Activated CD4-positive, alpha-beta memory T cell treated with anti-CD3 and anti-CD28 coated beads for 36 hours (primary cell): ENCODE measurements around the gene PTPRN2. TPM values are rescaled to one million over a fixed set of nuclear protein-coding genes. Genes with fewer than 3 reads are reported as not detected.

ENCODE experiments used
- CTCF ChIA-PET: fragments of 350-600 bp; sonication (Branson Sonifier 250); formaldehyde crosslinking; loops from one replicate; lab custom pipeline; 2021; ENCODE audit warnings: antibody characterized with exemption, inconsistent platforms; lab: Charles Lee
- POLR2A ChIA-PET: fragments of 350-600 bp; sonication (Branson Sonifier 250); formaldehyde crosslinking; loops from one replicate; lab custom pipeline; 2021; ENCODE audit warnings: antibody characterized with exemption; lab: Charles Lee
- DNase-seq: peaks from one replicate; pipeline ENCODE4 v3.0.0-alpha.2; 2020
- H3K27ac Mint-ChIP-seq: one replicate; pipeline ENCODE4 v1.8.0; 2021; ENCODE audit warnings: mixed read lengths
- H3K27me3 Mint-ChIP-seq: one replicate; pipeline ENCODE4 v1.8.0; 2021; ENCODE audit warnings: mixed read lengths
- H3K36me3 Mint-ChIP-seq: one replicate; pipeline ENCODE4 v1.8.0; 2021; ENCODE audit warnings: mixed read lengths
- H3K4me1 Mint-ChIP-seq: one replicate; pipeline ENCODE4 v1.8.0; 2021; ENCODE audit warnings: low read depth, mixed read lengths
- H3K4me3 Mint-ChIP-seq: one replicate; pipeline ENCODE4 v1.8.0; 2021; ENCODE audit warnings: mild to moderate bottlenecking, mixed read lengths
- H3K9me3 Mint-ChIP-seq: one replicate; pipeline ENCODE4 v1.8.0; 2021; ENCODE audit warnings: mixed read lengths
- intact Hi-C: fragments of 100-400 bp; cut with micrococcal nuclease; formaldehyde crosslinking; loops from one replicate; pipeline ENCODE4 v1.15.1; 2023
- total RNA-seq, 2 experiments: library from RNA; stranded (reverse); gene quantifications; one replicate each; pipeline ENCODE4 v1.2.3, GENCODE V29; 2021

The PTPRN2 gene
- total RNA-seq, 2 experiments from 2014 or later, result 0.51 to 0.64 TPM

DNA sequence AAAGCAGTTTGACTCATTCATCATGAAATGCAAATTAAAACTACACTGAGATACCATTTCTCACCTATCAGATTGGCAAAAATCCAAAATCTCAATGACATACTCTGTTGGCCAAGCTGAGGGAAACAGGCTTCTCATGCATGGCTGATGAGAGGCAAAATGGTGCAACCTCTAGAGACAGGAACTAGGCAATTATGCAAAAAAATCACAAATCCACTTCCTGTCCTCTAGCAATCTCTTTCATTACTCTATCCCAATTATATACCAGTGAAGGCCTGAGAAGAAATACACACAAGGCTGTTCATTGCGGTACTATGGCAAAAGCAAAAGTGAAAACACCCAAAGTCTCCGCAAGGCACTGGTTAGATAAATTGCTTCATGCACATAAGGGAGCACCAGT, 25.9 kb upstream of the PTPRN2 start:
- intact Hi-C loops, result no loop called here

DNA sequence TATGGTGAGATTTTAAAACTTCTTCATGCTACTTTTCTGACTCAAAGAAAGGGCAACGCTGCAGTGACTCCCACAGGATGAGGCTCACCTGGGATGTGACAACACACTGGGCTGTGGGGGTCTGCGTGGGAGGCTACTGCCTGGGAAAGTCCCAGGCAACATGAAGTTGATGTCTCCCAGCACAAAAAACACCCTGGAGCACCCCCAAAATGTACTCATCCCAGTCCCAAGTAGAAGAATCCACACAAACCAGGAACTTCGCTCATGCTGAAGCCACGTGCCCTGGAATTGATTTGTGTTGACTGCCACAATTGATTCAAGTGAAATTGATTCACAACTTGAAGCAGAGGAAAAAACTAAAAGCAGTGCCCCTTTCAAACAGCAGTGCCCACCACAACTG, 24.9 kb upstream of the PTPRN2 start:
- H3K4me1 Mint-ChIP-seq, result peaks cover 11% of the 10 kb centered on the region
- POLR2A ChIA-PET, result interaction anchor here (0.9 kb wide), 1 partner anchor 43 kb away, joined by 3 read pairs; no protein-coding TSS in a partner anchor
- intact Hi-C loops, result no loop called here
- no peak for DNase-seq
- H3K36me3 Mint-ChIP-seq, result peaks cover 10% of the 10 kb centered on the region
- H3K27me3 Mint-ChIP-seq, result no peaks in the 10 kb centered on the region
- no peaks in the 10 kb centered on the region for H3K9me3 Mint-ChIP-seq
- H3K27ac Mint-ChIP-seq, result no peak overlapping the region
- CTCF ChIA-PET, result no interaction called here
- no peak overlapping the region for H3K4me3 Mint-ChIP-seq

More for the DNA sequence above, 25.9 kb upstream of the PTPRN2 start:
- no peak for DNase-seq
- ChIA-PET POLR2A (interaction anchor here (0.6 to 0.9 kb wide), 2 partner anchors 32 to 42 kb away, joined by 3 read pairs; no protein-coding TSS in a partner anchor), CTCF (interaction anchor here (1.1 kb wide), 1 partner anchor 34 kb away, joined by 3 read pairs; no protein-coding TSS in a partner anchor)
- no peaks in the 10 kb centered on the region for H3K9me3 Mint-ChIP-seq
- H3K36me3 Mint-ChIP-seq, result peaks cover 15% of the 10 kb centered on the region
- H3K27me3 Mint-ChIP-seq, result no peaks in the 10 kb centered on the region
- H3K4me1 Mint-ChIP-seq, result peaks cover 11% of the 10 kb centered on the region
- H3K4me3 Mint-ChIP-seq, result no peak overlapping the region
- no peak overlapping the region for H3K27ac Mint-ChIP-seq

GRCh38 chr7:158611541-158611940, 23.9 kb upstream of the PTPRN2 start:
- CTCF ChIA-PET, result no interaction called here
- Mint-ChIP-seq H3K9me3 (no peaks in the 10 kb centered on the region), H3K36me3 (peaks cover 15% of the 10 kb centered on the region), H3K4me1 (peaks cover 11% of the 10 kb centered on the region), H3K4me3 (no peak overlapping the region), H3K27me3 (no peaks in the 10 kb centered on the region), H3K27ac (no peak overlapping the region)
- intact Hi-C loops, result no loop called here
- POLR2A ChIA-PET, result no interaction called here
- no peak for DNase-seq

DNA sequence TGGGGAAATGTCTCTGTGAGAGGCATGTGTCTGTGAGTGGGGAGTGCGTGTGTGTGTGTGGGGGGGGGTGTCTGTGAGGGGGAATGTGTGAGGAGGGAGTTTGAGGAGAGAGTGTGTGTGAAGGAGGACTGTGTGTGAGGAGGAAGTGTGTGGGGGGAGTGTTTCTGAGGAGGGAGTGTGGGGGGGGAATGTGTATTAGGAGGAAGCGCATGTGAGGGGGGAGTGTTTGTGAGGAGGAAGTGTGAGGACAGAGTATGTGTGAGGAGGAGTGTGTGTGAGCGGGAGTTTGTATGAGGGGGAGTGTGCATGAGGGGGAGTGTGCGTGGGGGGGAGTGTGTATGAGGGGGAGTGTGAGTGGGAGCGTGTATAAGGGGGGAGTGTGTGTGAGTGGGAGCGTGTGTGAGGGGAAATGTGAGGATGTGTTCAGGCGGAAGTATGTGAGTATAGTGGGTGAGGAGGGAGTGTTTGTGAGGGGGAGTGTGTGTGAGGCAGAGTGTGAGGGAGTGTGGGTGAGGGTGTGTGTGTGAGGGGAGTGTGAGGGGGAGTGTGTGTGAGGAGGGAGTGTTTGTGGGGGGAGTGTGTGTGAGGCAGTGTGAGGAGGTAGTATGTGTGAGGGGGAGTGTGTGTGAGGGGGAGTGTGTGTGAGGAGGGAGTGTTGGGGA, 21.8 kb upstream of the PTPRN2 start:
- DNase-seq, result no peak
- Mint-ChIP-seq H3K36me3 (peaks cover 14% of the 10 kb centered on the region), H3K4me1 (peaks cover 11% of the 10 kb centered on the region), H3K9me3 (no peaks in the 10 kb centered on the region), H3K4me3 (no peak overlapping the region), H3K27me3 (no peaks in the 10 kb centered on the region), H3K27ac (no peak overlapping the region)
- intact Hi-C loops, result no loop called here
- ChIA-PET CTCF (interaction anchor here (1.2 kb wide), 1 partner anchor 38 kb away, joined by 3 read pairs; no protein-coding TSS in a partner anchor), POLR2A (no interaction called here)

DNA sequence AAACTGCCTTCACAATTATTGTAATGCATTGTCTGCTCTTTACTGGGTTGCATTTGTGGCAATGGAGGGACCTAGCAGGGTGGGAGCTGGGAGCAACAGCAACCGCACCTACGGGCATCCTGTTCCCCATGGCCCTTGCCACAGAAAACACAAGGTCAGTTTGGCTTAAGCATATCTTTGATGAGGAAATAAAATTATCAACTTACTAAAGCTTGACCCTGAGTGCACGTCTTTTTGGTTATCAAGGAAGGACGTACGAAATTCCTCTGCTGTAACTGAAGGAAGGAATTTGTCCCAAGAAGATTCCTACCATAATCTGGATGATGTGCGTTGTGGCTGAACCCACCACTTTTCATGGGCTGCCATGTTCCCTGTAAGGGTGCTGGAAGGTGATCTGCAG, 19.9 kb upstream of the PTPRN2 start:
- no peaks in the 10 kb centered on the region for H3K9me3 Mint-ChIP-seq
- CTCF ChIA-PET, result no interaction called here
- H3K4me1 Mint-ChIP-seq, result peaks cover 9% of the 10 kb centered on the region
- intact Hi-C loops, result no loop called here
- H3K4me3 Mint-ChIP-seq, result no peak overlapping the region
- peaks cover 14% of the 10 kb centered on the region for H3K36me3 Mint-ChIP-seq
- H3K27me3 Mint-ChIP-seq, result no peaks in the 10 kb centered on the region
- no peak overlapping the region for H3K27ac Mint-ChIP-seq
- POLR2A ChIA-PET, result no interaction called here
- DNase-seq, result no peak

- peaks cover 9% of the 10 kb centered on the region for H3K4me1 Mint-ChIP-seq
- POLR2A ChIA-PET, result no interaction called here
- CTCF ChIA-PET, result no interaction called here
- intact Hi-C loops, result no loop called here
- no peak overlapping the region for H3K4me3 Mint-ChIP-seq
- H3K9me3 Mint-ChIP-seq, result no peaks in the 10 kb centered on the region
- H3K27me3 Mint-ChIP-seq, result no peaks in the 10 kb centered on the region
- DNase-seq, result no peak
- peaks cover 10% of the 10 kb centered on the region for H3K36me3 Mint-ChIP-seq
- H3K27ac Mint-ChIP-seq, result no peak overlapping the region
Observed at GRCh38 chr7:158606671-158607424, 19.2 kb upstream of the PTPRN2 start.

DNA sequence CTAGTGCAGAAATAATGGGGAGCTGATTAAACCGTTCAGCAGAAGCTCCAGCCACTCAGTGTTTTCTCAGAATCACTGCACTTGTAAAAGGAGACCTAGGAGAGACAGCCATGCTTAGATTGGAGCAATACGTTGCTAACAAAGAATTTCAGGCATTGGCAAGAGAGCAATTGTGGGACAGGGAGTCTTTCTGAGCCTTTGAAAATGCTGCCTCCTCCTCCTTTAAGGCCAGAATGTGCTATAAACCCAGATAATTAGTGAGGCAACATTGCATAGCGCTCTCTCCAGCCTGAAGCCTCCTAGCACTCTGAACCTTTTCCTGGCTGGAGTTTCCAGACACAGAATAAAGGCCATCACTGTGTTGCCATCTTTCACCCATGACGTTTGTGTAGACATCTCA, 18.5 kb upstream of the PTPRN2 start:
- DNase-seq, result no peak
- Mint-ChIP-seq H3K9me3 (no peaks in the 10 kb centered on the region), H3K4me1 (peaks cover 16% of the 10 kb centered on the region), H3K27me3 (no peaks in the 10 kb centered on the region), H3K27ac (no peak overlapping the region), H3K36me3 (peaks cover 6% of the 10 kb centered on the region), H3K4me3 (no peak overlapping the region)
- intact Hi-C loops, result no loop called here
- CTCF ChIA-PET, result no interaction called here
- POLR2A ChIA-PET, result no interaction called here

DNA sequence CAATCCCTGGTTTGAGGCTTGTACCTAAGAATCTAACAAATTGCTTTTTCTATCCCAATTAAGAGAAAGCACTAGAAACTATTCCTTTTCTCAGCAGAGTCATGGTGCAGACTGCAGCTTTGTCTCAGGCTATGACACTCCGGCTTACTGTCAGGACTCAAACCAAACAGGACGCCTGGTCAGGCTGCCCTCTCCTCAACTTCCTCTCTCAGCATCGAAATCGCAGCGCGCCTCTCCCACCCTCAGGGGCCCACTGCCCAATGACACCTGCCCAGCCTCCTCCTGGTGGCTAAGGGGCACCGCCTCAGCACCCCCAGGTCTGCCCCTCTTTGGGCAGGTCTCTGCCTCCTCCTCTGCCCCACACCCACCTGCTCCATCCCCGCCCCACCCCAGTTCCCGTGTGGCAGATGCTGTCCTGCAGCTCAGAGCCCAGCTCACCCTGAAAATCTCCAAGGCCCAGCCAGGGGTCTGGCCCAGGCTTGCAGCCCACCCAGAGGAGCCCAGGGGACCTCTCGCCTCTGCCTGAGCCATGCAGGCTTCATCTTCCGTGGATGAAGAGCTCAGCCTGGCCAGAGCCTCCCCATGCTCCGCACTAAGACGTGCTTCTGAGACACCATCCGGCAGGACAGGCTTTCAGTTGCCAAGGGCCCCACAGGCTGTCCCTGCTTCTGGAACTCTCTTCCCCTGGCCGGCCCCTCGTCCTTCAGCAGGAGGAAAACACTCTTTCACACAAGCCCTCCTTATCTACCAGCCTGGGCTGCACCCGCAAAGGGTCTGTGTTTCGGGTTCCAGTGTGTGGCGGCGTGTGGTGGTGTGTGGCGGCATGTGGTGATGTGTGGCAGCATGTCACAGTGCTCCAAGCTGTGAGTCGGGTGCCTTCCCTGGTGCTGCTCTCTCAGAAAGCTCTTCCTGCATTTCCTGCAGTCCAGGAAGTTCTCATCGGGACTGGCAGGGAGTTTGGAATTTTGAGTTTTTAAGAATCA, 16.4 kb upstream of the PTPRN2 start:
- DNase-seq, result no peak
- POLR2A ChIA-PET, result no interaction called here
- Mint-ChIP-seq H3K27ac (no peak overlapping the region), H3K9me3 (no peaks in the 10 kb centered on the region), H3K27me3 (no peaks in the 10 kb centered on the region), H3K36me3 (peaks cover 6% of the 10 kb centered on the region), H3K4me3 (no peak overlapping the region), H3K4me1 (peaks cover 16% of the 10 kb centered on the region)
- CTCF ChIA-PET, result no interaction called here
- intact Hi-C loops, result no loop called here

DNA sequence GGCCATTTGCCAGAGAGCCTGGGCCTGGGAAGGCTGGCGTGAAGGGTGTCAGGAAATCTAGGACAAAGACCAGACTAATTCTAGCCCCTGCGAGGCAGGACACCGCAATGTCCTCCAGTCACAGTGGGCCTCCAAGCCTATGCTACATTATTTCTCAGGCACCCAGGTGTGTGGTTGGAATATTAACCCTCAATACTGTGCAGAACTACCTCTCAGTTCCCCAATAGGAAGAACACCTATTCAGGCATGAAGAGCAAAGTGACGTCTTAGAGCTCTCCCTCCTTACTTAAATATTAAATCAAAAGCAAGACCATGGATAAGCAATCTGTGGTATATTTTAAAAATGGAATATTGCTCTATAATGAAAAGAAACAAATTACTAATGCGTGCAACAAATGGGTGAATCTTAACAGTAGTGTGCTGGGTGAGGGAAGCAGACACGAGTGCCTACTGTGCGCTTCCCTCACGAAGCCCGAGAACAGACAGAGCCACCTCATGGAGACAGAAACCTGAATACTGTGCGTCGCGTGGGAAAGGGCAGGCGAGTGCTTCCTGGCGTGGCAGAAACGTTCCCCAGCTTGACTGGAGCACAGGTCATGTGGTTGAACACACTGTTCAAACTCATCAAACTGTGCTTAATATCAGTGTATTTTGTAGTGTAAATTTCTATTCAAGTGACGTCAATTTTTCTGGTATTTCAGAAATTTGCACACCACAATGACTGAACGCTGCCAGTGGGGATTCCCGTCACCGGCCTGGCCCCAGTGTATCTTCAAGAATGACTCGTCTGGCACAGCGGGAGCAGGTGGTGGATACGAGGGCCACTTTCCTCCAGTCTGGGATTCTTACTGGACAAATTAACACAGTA, 15.5 kb upstream of the PTPRN2 start:
- Mint-ChIP-seq H3K36me3 (peaks cover 6% of the 10 kb centered on the region), H3K4me1 (peaks cover 16% of the 10 kb centered on the region), H3K4me3 (no peak overlapping the region), H3K27me3 (no peaks in the 10 kb centered on the region), H3K9me3 (no peaks in the 10 kb centered on the region), H3K27ac (no peak overlapping the region)
- POLR2A ChIA-PET, result no interaction called here
- CTCF ChIA-PET, result no interaction called here
- intact Hi-C loops, result no loop called here
- DNase-seq, result peak; percentile 48

DNA sequence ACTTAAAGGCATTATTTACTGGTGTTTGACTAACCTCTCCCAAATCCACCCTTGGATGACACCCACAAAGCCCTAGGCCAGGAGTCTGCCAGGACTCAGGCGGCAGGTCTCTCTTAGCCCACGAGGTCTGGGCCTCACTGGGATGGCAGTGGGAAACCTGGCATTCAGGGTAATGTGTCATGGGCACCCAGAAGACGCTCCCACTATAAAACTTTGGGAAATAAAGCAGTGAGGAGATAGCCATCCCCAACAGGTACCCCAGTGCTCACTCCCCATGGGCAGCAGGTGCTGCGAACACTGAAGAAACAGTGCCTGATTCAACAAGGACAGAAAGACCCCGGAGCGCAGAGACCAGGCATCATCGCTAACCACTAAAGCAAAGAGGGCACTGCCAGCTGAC, 14.4 kb upstream of the PTPRN2 start:
- POLR2A ChIA-PET, result no interaction called here
- intact Hi-C loops, result no loop called here
- H3K4me3 Mint-ChIP-seq, result no peak overlapping the region
- CTCF ChIA-PET, result no interaction called here
- H3K9me3 Mint-ChIP-seq, result no peaks in the 10 kb centered on the region
- DNase-seq, result no peak
- H3K27me3 Mint-ChIP-seq, result no peaks in the 10 kb centered on the region
- H3K36me3 Mint-ChIP-seq, result peaks cover 5% of the 10 kb centered on the region
- peaks cover 16% of the 10 kb centered on the region for H3K4me1 Mint-ChIP-seq
- no peak overlapping the region for H3K27ac Mint-ChIP-seq

DNA sequence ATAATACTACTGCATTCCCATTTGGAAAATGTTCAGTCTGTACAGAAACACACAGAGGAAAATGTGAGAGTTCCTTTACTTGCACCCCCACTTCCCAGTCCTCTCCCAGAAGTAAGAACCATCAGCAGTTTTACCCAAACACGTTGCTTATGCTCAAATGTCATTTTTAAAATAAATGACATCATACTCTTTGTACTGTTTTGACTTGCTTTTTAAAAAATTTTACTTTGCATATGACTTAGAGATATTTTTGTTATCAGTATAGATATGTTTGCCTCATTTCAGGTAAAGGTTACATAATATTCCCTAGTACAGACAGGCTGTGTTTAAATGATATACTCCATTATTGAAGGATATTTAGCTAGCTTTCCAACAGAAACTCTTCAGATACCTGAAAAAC, 13.5 kb upstream of the PTPRN2 start:
- H3K36me3 Mint-ChIP-seq, result no peaks in the 10 kb centered on the region
- H3K27ac Mint-ChIP-seq, result no peak overlapping the region
- ChIA-PET CTCF (no interaction called here), POLR2A (no interaction called here)
- no peaks in the 10 kb centered on the region for H3K27me3 Mint-ChIP-seq
- peaks cover 16% of the 10 kb centered on the region for H3K4me1 Mint-ChIP-seq
- no peaks in the 10 kb centered on the region for H3K9me3 Mint-ChIP-seq
- H3K4me3 Mint-ChIP-seq, result no peak overlapping the region
- DNase-seq, result no peak
- intact Hi-C loops, result loop anchor here (1.0 kb wide), 1 partner anchor 55 kb away; no protein-coding TSS in a partner anchor
